ENCODE measurements around the gene SMARCA5.
A peak's percentile ranks its signal among the peaks of the same experiment; 100 is the strongest.

SMARCA5 gene

DNA sequence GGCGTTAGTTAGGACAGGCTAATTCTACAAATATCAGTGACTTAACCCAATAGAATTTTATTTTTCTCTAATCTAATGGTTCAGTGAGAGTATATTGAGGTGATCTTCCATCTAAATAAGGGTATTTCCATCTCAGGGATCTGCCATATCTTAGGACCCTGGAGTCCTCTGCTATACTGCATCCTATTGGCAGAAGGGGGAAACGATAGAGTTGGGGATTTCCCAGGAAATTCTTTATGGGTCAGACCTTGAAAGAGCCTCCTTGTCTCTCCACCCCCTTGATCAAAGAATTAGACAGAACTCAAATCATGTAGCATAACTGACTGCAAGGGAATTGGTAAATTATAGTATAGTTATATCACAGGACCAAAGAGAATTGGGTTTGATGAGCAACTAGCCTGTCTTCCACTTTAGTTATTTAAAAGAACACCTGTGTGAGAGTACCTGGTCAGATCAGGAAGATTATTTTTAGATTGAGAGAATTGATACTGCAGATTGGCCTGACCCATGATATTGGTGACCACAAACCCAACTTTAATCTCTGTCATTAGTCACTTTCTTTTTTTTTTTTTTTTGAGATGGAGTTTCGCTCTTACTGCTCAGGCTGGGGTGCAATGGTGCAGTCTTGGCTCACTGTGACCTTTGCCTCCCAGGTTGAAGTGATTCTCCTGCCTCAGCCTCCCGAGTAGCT, 25.6 kb downstream of the SMARCA5 start:
- DNase-seq = no peak

DNA sequence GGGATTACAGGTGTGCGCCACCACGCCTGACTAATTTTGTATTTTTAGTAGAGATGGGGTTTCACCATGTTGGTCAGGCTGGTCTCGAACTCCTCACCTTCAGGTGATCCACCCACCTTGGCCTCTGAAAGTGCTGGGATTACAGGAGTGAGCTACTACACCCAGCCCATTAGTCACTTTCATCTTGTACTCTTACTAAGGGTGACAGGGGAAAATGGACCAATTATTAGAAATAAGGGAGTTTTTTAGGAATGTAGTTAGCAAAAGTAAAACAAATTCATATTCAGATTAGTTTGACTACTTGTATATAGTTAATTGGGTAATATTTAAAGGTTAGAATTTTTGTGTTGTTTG, 26.1 kb downstream of the SMARCA5 start:
- DNase-seq = no peak

- no peak for DNase-seq
Observed at GRCh38 chr4:143549928-143550327, 36.4 kb downstream of the SMARCA5 start.

GRCh38 chr4:143554728-143555597, 41.5 kb downstream of the SMARCA5 start:
- DNase-seq = no peak

DNA sequence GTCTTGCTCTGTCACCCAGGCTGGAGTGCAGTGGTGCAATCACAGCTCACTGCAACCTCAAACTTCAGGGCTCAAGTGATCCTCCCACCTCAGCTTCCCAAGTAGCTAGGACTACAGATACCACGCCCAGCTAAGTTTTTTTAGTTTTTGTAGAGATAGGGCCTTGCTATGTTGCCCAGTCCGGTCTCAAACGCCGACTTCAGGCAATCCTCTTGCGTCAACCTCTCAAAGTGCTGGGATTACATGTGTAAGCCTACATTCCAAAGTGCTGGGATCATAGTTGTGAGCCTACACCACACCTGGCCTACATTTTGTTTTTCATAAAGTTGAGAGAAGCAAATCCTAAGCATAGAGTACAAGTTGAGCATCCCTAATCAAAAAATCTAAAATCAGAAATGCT, 42.2 kb downstream of the SMARCA5 start:
- no peak for DNase-seq

DNA sequence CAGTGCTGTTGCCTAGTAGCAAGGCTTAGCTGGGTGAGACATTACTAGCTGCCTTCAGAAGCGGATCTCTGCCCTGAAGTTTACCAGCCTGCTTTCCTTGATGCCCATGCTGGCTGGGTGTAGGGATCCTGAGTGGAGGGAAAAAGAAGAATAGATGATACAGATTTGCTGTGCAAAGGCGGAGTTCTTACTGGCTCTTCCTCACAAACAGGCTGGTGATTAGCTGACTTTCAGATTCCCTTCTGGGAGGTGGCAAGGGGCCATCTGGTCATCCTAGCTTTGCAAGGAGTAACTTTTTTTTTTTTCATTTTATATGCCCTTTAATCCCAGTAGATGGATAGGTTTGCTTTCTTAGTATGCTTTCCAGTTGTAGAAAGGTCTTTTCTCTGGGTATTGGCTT, 44.8 kb downstream of the SMARCA5 start:
- no peak for DNase-seq

GRCh38 chr4:143558823-143559756, 45.6 kb downstream of the SMARCA5 start:
- peak; percentile 79 for DNase-seq

DNA sequence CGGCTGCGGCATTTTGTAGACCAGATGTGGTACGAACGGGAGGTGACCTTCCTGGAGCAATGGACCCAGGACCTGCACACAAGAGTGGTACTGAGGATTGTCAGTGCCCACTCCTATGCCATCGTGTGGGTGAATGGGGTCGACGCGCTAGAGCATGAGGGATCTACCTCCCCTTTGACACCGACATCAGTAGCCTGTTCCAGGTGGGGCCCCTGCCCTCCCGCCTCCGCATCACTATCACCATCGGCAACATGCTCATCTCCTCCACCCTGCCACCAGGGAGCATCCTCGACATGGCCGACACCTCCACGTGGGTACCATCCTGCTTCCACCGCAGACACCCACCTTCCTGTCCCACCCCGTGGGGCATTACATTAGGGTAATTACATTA, 46.2 kb downstream of the SMARCA5 start:
- DNase-seq = no peak

- no peak for DNase-seq
Observed at GRCh38 chr4:143564472-143564871, 51.0 kb downstream of the SMARCA5 start.

GRCh38 chr4:143575331-143575730, 61.8 kb downstream of the SMARCA5 start:
- DNase-seq = no peak

GRCh38 chr4:143581331-143581946, 67.9 kb downstream of the SMARCA5 start:
- DNase-seq = no peak

DNA sequence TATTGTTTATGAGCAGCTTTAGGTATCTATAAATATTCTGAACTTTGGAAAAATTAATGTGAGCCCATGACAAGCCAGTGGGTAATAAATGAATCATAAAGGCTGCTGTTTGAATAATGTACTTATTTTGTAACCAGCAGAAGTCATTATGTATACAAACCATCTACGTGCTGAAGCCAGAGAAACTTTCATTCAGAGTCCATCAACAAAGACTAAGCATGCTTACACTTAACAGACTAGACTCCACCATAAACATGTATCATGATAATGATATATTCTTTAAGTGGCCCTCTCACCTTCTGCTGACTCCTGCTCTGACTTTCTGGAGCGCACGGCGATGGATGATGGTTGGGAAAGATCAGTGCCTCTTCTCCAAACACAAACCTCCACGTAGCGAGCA, 72.0 kb downstream of the SMARCA5 start:
- no peak for DNase-seq

DNA sequence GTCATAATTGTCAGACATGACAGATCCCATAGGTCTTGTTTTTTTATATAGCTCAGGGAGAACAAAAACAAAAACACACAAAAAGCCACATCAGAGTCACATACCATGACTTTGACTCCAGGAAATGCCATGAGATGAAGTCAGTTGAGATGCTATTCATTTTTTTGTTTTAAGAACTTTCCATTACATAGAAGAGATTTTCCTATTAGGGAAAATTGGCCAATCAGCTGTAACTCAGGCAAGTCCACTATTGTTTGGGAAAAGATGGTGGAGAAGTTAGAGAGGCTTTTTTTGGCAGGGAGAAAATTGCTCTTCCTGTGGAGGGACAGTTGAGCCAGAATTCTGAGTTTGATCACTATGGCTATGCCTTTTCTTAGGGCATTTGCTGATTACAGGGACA, 72.6 kb downstream of the SMARCA5 start:
- DNase-seq = no peak

DNA sequence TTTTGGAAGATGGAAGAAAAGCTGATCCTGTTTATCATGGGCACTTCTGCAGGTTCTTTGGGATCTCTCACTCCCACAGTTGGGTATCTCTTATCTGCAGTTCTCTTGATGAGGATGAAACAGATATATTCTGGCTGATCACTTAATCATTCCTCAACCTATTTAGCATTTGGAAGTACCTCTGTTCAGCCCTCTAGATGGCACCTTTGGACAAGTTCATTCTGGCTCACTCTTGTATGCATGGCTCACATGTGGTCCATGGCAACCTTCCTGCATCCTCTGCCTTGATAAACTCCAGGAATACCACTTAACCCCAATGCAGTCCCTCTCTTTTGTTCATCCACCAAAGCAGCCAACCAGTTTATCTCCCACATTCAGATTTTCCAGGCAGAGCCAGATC, 74.2 kb downstream of the SMARCA5 start:
- DNase-seq = no peak

- DNase-seq = no peak
Observed at GRCh38 chr4:143597276-143597675, 83.8 kb downstream of the SMARCA5 start.

DNA sequence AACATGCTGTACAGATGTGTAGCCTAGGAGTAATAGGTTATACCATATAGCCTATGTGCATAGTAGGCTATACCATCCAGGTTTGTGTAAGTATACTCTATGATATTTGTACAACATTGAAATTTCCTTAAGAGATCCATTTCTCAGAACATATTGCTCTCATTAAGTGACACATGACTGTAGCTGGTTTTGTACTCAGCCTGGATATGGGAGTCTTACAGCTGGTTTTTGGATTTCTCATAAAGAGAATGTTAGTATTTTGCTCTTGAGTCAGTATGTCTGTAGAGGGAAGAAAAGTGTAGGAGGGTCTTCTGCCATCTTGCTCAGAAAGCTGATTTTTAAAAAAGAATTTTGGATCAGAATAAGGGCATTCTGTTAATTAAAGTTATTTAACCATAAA, 85.3 kb downstream of the SMARCA5 start:
- DNase-seq = no peak

- DNase-seq = no peak
Observed at GRCh38 chr4:143599827-143600226, 86.3 kb downstream of the SMARCA5 start.

DNA sequence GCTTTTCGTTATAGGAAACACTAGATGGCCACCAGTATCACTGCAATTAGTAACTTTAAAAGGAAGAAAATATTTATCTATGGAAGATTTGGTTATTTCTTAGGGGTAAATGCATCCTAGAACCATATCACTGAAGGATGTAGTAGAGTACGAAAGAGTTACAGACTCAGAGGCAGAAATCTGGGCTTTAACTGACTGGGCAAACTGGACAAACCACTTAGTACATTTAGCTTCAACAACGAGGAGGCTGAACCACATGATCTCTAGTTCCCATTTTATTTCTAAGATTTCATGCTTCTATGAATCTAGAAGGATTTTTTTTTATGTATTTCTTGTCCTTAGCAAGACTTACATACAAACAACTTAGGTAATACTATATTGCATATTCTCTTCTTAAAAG, 93.0 kb downstream of the SMARCA5 start:
- no peak for DNase-seq
